ENCODE measurements around the gene PLXDC2.

PLXDC2 gene

GRCh38 chr10:19835952-19836351 lies 19.7 kb downstream of the PLXDC2 start:
- POLR2A ChIA-PET: no interaction called here
- DNase-seq (ENCODE audit: extremely low spot score): no peak
- TF ChIP-seq CTCF (IDR thresholded peaks at IDR 0.05; ENCODE audit: control extremely low read depth, extremely low read depth, low read depth, missing control alignments): no peak
- CTCF ChIA-PET: no interaction called here

GRCh38 chr10:19839090-19839489 lies 22.9 kb downstream of the PLXDC2 start:
- DNase-seq (ENCODE audit: extremely low spot score): no peak
- ChIA-PET POLR2A (no interaction called here), CTCF (interaction anchor here (1.8 kb wide), 1 partner anchor 11 kb away, joined by 5 read pairs; no protein-coding TSS in a partner anchor)
- no peak for TF ChIP-seq CTCF (IDR thresholded peaks at IDR 0.05; ENCODE audit: control extremely low read depth, extremely low read depth, low read depth, missing control alignments)

- ChIA-PET CTCF (interaction anchor here (1.8 kb wide), 1 partner anchor 11 kb away, joined by 5 read pairs; no protein-coding TSS in a partner anchor), POLR2A (no interaction called here)
- DNase-seq (ENCODE audit: extremely low spot score): no peak
- no peak for TF ChIP-seq CTCF (IDR thresholded peaks at IDR 0.05; ENCODE audit: control extremely low read depth, extremely low read depth, low read depth, missing control alignments)
Observed at GRCh38 chr10:19839552-19839951, 23.3 kb downstream of the PLXDC2 start.

GRCh38 chr10:19840776-19841175 lies 24.5 kb downstream of the PLXDC2 start:
- POLR2A ChIA-PET: no interaction called here
- CTCF ChIA-PET: interaction anchor here (0.8 kb wide), 1 partner anchor 13 kb away, joined by 3 read pairs; no protein-coding TSS in a partner anchor

GRCh38 chr10:19843487-19843886 lies 27.3 kb downstream of the PLXDC2 start:
- ChIA-PET CTCF (no interaction called here), POLR2A (no interaction called here)
- DNase-seq (ENCODE audit: extremely low spot score): no peak
- no peak for TF ChIP-seq CTCF (IDR thresholded peaks at IDR 0.05; ENCODE audit: control extremely low read depth, extremely low read depth, low read depth, missing control alignments)

More at GRCh38 chr10:19840776-19841175, 24.5 kb downstream of the PLXDC2 start:
- DNase-seq (ENCODE audit: extremely low spot score): no peak
- TF ChIP-seq CTCF (IDR thresholded peaks at IDR 0.05; ENCODE audit: control extremely low read depth, extremely low read depth, low read depth, missing control alignments): no peak

- TF ChIP-seq CTCF (IDR thresholded peaks at IDR 0.05; ENCODE audit: control extremely low read depth, extremely low read depth, low read depth, missing control alignments): no peak
- ChIA-PET POLR2A (no interaction called here), CTCF (no interaction called here)
- DNase-seq (ENCODE audit: extremely low spot score): no peak
Observed at GRCh38 chr10:19845503-19846368, 29.5 kb downstream of the PLXDC2 start.

Measured in GM10248 (cell line).